H1 (cell line): ENCODE data around the gene MARK3. TPM values are rescaled to one million over a fixed set of nuclear protein-coding genes. Genes with fewer than 3 reads are reported as not detected.

Experiments
- CTCF ChIA-PET: fragments of 300-600 bp; sonication (Branson Sonifier 250); formaldehyde crosslinking; loops from one replicate; lab custom pipeline; 2021; ENCODE audit not compliant: partially characterized antibody; lab: Charles Lee
- POLR2A ChIA-PET: fragments of 300-600 bp; sonication (Branson Sonifier 250); formaldehyde crosslinking; loops from one replicate; lab custom pipeline; 2021; ENCODE audit warnings: inconsistent platforms; ENCODE audit not compliant: partially characterized antibody; lab: Charles Lee
- DNase-seq, 2 experiments: peaks; one replicate each; pipeline versions ENCODE4 v3.0.0 to v3.0.0-alpha.2; 2010 to 2022; ENCODE audit warnings: low spot score in 2 of 2, low read depth in 1 of 2, mixed read lengths in 1 of 2
- FAIRE-seq: peaks from 2 replicates; lab custom pipeline; 2011; peaks lifted over from hg19 to GRCh38; lab: Jason Lieb, UNC
- H2AFZ ChIP-seq: 2 replicates; pipeline ENCODE4 v1.8.1; 2012; ENCODE audit warnings: low read length, inconsistent platforms
- H2AK5ac ChIP-seq: 2 replicates; pipeline ENCODE4 v1.6.1; 2013; ENCODE audit warnings: low read depth, low read length
- H2BK120ac ChIP-seq: replicated peaks from 2 replicates; pipeline ENCODE3; 2013; ENCODE audit warnings: low read depth, low read length, inconsistent platforms
- H2BK12ac ChIP-seq: 2 replicates; pipeline ENCODE4 v1.6.1; 2013; ENCODE audit warnings: low read depth, low read length
- H2BK15ac ChIP-seq: 2 replicates; pipeline ENCODE4 v1.6.1; 2013; ENCODE audit warnings: low read length
- H2BK20ac ChIP-seq: 2 replicates; pipeline ENCODE4 v1.6.1; 2013; ENCODE audit warnings: low read length
- H2BK5ac ChIP-seq: 2 replicates; pipeline ENCODE4 v1.6.1; 2013; ENCODE audit warnings: low read depth, low read length
- H3K14ac ChIP-seq: 2 replicates; pipeline ENCODE4 v1.6.1; 2013; ENCODE audit warnings: inconsistent platforms; ENCODE audit not compliant: insufficient read length
- H3K18ac ChIP-seq: 2 replicates; pipeline ENCODE4 v1.6.1; 2013; ENCODE audit warnings: low read length; ENCODE audit errors: extremely low read depth
- H3K23ac ChIP-seq: 2 replicates; pipeline ENCODE4 v1.6.1; 2013; ENCODE audit warnings: inconsistent platforms; ENCODE audit not compliant: insufficient read length
- H3K23me2 ChIP-seq: 2 replicates; pipeline ENCODE4 v1.6.1; 2013; ENCODE audit warnings: low read depth, low read length
- H3K27ac ChIP-seq: 2 replicates; pipeline ENCODE4 v1.6.1; 2011; ENCODE audit warnings: low read depth, low read length, inconsistent platforms
- H3K27me3 ChIP-seq, 4 experiments: replicated peaks in 1 of 4; 1 replicate in 1 of 4; 2 replicates in 3 of 4; pipeline versions ENCODE4 v1.6.1 to v1.8.1; 2011 to 2013; ENCODE audit warnings: low read length in 3 of 4, mild to moderate bottlenecking in 3 of 4, inconsistent platforms in 2 of 4, mixed read lengths in 2 of 4, moderate library complexity in 1 of 4; ENCODE audit not compliant: control insufficient read depth in 3 of 4, insufficient read depth in 3 of 4; ENCODE audit errors: extremely low read depth in 1 of 4
- H3K36me3 ChIP-seq, 4 experiments: 2 replicates each; pipeline versions ENCODE4 v1.6.1 to v1.8.1; 2011 to 2013; ENCODE audit warnings: mild to moderate bottlenecking in 4 of 4, low read length in 3 of 4, moderate library complexity in 2 of 4, control low read depth in 1 of 4, inconsistent platforms in 1 of 4; ENCODE audit not compliant: insufficient read depth in 4 of 4, control insufficient read depth in 2 of 4
- H3K4ac ChIP-seq: replicated peaks from 2 replicates; pipeline ENCODE3; 2013; ENCODE audit warnings: low read length, low read depth, mixed read lengths, inconsistent platforms; ENCODE audit not compliant: insufficient read length
- H3K4me1 ChIP-seq, 4 experiments: replicated peaks in 1 of 4; 1 replicate in 1 of 4; 2 replicates in 3 of 4; pipeline versions ENCODE4 v1.6.1 to v1.8.1; 2011 to 2013; ENCODE audit warnings: low read length in 3 of 4, inconsistent platforms in 2 of 4, mixed read lengths in 1 of 4; ENCODE audit not compliant: insufficient read depth in 4 of 4, control insufficient read depth in 3 of 4
- H3K4me2 ChIP-seq, 2 experiments: 2 replicates each; pipeline versions ENCODE4 v1.6.1 to v1.8.1; 2011 to 2013; ENCODE audit warnings: low read depth in 2 of 2, low read length in 2 of 2, control low read depth in 1 of 2, inconsistent platforms in 1 of 2, mild to moderate bottlenecking in 1 of 2; ENCODE audit not compliant: insufficient read depth in 1 of 2
- H3K4me3 ChIP-seq, 4 experiments: fragments of 200-600, 300-600 bp in 1 of 4; sonication (generic), shearing (Covaris generic), sonication (Bioruptor Twin) in 1 of 4; 2 replicates each; pipeline versions ENCODE4 v1.5.1 to v1.8.1; 2011 to 2016; ENCODE audit warnings: low read length in 4 of 4, low read depth in 3 of 4, control low read depth in 2 of 4, inconsistent platforms in 2 of 4, mild to moderate bottlenecking in 2 of 4, mixed read lengths in 1 of 4, moderate library complexity in 1 of 4; ENCODE audit not compliant: insufficient read depth in 2 of 4; ENCODE audit errors: extremely low read depth in 1 of 4
- H3K56ac ChIP-seq: replicated peaks from 2 replicates; pipeline ENCODE3; 2013; ENCODE audit warnings: low read depth, mild to moderate bottlenecking, mixed read lengths, low read length, inconsistent platforms; ENCODE audit not compliant: insufficient read length
- H3K79me1 ChIP-seq: 2 replicates; pipeline ENCODE4 v1.6.1; 2013; ENCODE audit warnings: low read depth, low read length, control low read depth
- H3K79me2 ChIP-seq, 2 experiments: 2 replicates each; pipeline versions ENCODE4 v1.6.1 to v1.8.1; 2012 to 2013; ENCODE audit warnings: low read length in 2 of 2, mild to moderate bottlenecking in 2 of 2, inconsistent platforms in 1 of 2; ENCODE audit not compliant: insufficient read depth in 2 of 2, control insufficient read depth in 1 of 2
- H3K9ac ChIP-seq, 4 experiments: replicated peaks in 1 of 4; 1 replicate in 1 of 4; 2 replicates in 3 of 4; pipeline versions ENCODE4 v1.6.1 to v1.8.1; 2011 to 2013; ENCODE audit warnings: low read depth in 3 of 4, low read length in 3 of 4, control low read depth in 2 of 4, mild to moderate bottlenecking in 2 of 4, moderate library complexity in 2 of 4, inconsistent platforms in 1 of 4; ENCODE audit errors: extremely low read depth in 1 of 4
- H3K9me3 ChIP-seq, 2 experiments: 2 replicates each; pipeline versions ENCODE4 v1.6.1 to v1.8.1; 2012 to 2013; ENCODE audit warnings: mild to moderate bottlenecking in 2 of 2, moderate library complexity in 2 of 2, control low read depth in 1 of 2, inconsistent platforms in 1 of 2, low read depth in 1 of 2, low read length in 1 of 2, mixed read lengths in 1 of 2; ENCODE audit not compliant: insufficient read depth in 2 of 2
- H4K20me1 ChIP-seq, 2 experiments: replicated peaks in 1 of 2; 2 replicates each; pipeline versions ENCODE3 to v1.8.1; 2011 to 2013; ENCODE audit warnings: inconsistent platforms in 2 of 2, low read length in 2 of 2, mild to moderate bottlenecking in 1 of 2; ENCODE audit not compliant: insufficient read depth in 2 of 2, control insufficient read depth in 1 of 2
- H4K5ac ChIP-seq: 2 replicates; pipeline ENCODE4 v1.6.1; 2013; ENCODE audit warnings: low read length, low read depth, mixed read lengths, inconsistent platforms; ENCODE audit not compliant: insufficient read length
- H4K8ac ChIP-seq: 2 replicates; pipeline ENCODE4 v1.8.0; 2013; ENCODE audit warnings: mild to moderate bottlenecking, moderate library complexity, low read length, inconsistent platforms; ENCODE audit not compliant: insufficient read depth; ENCODE audit errors: extremely low read depth
- H4K91ac ChIP-seq: replicated peaks from 2 replicates; pipeline ENCODE3; 2013; ENCODE audit warnings: low read length, mixed read lengths, inconsistent platforms; ENCODE audit not compliant: insufficient read length
- ASH2L ChIP-seq: fragments of 200-600, 300-600 bp; sonication (generic); IDR thresholded peaks from one replicate; pipeline ENCODE4 v1.7.1; 2017; ENCODE audit warnings: low read length
- CBX8 ChIP-seq: fragments of 300-800, 300-1000 bp; sonication (generic); IDR thresholded peaks from 2 replicates; pipeline ENCODE4 v1.7.1; 2016; ENCODE audit warnings: low read depth, low read length, borderline replicate concordance
- E2F6 ChIP-seq: IDR thresholded peaks from 2 replicates; pipeline ENCODE4 v1.6.1; 2012; ENCODE audit warnings: inconsistent platforms
- NRF1 ChIP-seq: IDR thresholded peaks from 2 replicates; pipeline ENCODE4 v1.6.1; 2011; ENCODE audit warnings: mild to moderate bottlenecking, low read depth, low read length, improper control_type of control experiment
- RBBP5 ChIP-seq: IDR thresholded peaks from 2 replicates; pipeline ENCODE4 v1.7.1; 2012; ENCODE audit warnings: low read depth, mild to moderate bottlenecking, inconsistent platforms, low read length, moderate library complexity, borderline replicate concordance
- WGBS, 2 experiments: shearing (Covaris generic) in 1 of 2; methylation state at CpG; one replicate each; pipeline versions ENCODE4 v1.1.6 to v1.1.7; 2013 to 2015; ENCODE audit warnings: low lambda C conversion rate in 2 of 2, mixed read lengths in 2 of 2, inconsistent platforms in 1 of 2, low coverage in 1 of 2, missing lambda C conversion rate in 1 of 2; ENCODE audit not compliant: insufficient replicate concordance in 2 of 2, insufficient coverage in 1 of 2, insufficient read length in 1 of 2; ENCODE audit errors: extremely low coverage in 1 of 2, missing lambda C conversion rate in 1 of 2; 5-methylcytosine and 5-hydroxymethylcytosine counted together
- polyA plus RNA-seq, 7 experiments: library from polyadenylated mRNA; depleted of rRNA in 3 of 7; stranded (reverse) in 5 of 7; unstranded in 2 of 7; fragments of >200 nt in 5 of 7; fragments of 200-250 nt in 2 of 7; gene quantifications; 1 replicate in 5 of 7; 2 replicates in 1 of 7; 4 replicates in 1 of 7; pipeline versions ENCODE4 v1.2.1 to v1.2.3, GENCODE V29; 2011 to 2013; ENCODE audit warnings: missing spikeins in 2 of 7, mixed read lengths in 2 of 7
- total RNA-seq: library from RNA; stranded (reverse); fragmentation: NEBNext Ultra II Directional; extraction: Animal tissue kit (Norgen Biotek cat#: 25700); gene quantifications from 2 replicates; pipeline ENCODE4 v1.2.1, GENCODE V29; 2021
- TF ChIP-seq, protein P1 (sequence below): IDR thresholded peaks from 2 replicates; pipeline ENCODE4 v1.6.1; 2011; ENCODE audit warnings: low read length, improper control_type of control experiment

MARK3 gene
- total and polyA plus RNA-seq, 2 of the 8 experiments (the other 6 are each of a cell fraction or from before 2014, with no cell fraction given): 39.4 to 76.9 TPM

DNA sequence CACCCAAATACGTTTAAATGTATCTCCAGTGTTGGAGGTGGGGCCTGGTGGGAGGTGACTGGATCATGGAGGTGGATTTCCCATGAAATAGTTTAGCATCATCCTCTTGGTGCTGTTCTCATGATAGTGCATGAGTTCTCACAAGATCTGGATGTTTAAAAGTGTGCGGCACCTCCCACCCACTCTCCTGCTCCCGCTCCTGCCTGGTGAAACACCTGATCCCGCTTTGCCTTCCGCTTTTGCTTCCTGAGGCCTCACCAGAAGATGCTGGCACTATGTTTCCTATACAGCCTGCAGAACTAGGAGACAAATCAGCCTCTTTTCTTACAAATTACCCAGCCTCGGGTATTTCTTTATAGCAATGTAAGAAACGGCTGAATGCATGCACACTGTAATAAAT, 31.1 kb upstream of the MARK3 start:
- H2AFZ ChIP-seq: no peak overlapping the region
- CTCF ChIA-PET: interaction anchor here (0.6 to 1.5 kb wide), 8 partner anchors 12 to 43 kb away, joined by 3 to 6 read pairs (median 4); no protein-coding TSS in a partner anchor

More for the DNA sequence above, 31.1 kb upstream of the MARK3 start:
- 86% methylated on average over 7 of the region's 7 CpGs; no CpG with 5 or more reads in 1 of the 2 experiments for WGBS, 2 experiments
- Histone ChIP-seq H3K79me1 (no peaks in the 10 kb centered on the region), H3K4me2 (peak overlapping the region in 1 of 2 experiments; percentile 40; a peak in 1 of 4 replicates), H3K79me2 (no peaks in the 10 kb centered on the region), H3K23ac (no peak overlapping the region), H2AK5ac (0 out of 2 replicates have a peak overlapping the region, but pooled peaks have one; percentile 48), H3K36me3 (no peaks in the 10 kb centered on the region), H3K27me3 (no peaks in the 10 kb centered on the region), H2BK12ac (no peak overlapping the region), H2BK15ac (no peak overlapping the region), H3K4ac (no peak overlapping the region), H4K20me1 (peaks cover 0 to 2% of the 10 kb centered on the region in 2 experiments), H4K5ac (no peak overlapping the region), H3K18ac (no peak overlapping the region), H2BK120ac (no peak overlapping the region), H3K4me1 (peaks cover 3 to 13% (median 3%) of the 10 kb centered on the region in 4 experiments; a peak in 6 of 7 replicates), H3K14ac (no peak overlapping the region), H2BK5ac (no peak overlapping the region; the same call in 1 of the 2 replicates), H3K27ac (no peak overlapping the region), H3K4me3 (no peak overlapping the region), H4K8ac (no peak overlapping the region), H3K9me3 (no peaks in the 10 kb centered on the region), H3K23me2 (no peaks in the 10 kb centered on the region), H2BK20ac (no peak overlapping the region), H4K91ac (no peak overlapping the region), H3K56ac (no peak overlapping the region), H3K9ac (no peak overlapping the region)
- POLR2A ChIA-PET: interaction anchor here (0.7 to 8.7 kb wide), 6 partner anchors 12 to 162 kb away, joined by 3 to 132 read pairs (median 4); partner anchors contain the start of gene EIF5
- DNase-seq: no peak
- FAIRE-seq: no peak
- TF ChIP-seq E2F6: no peak
- no peak for TF ChIP-seq ASH2L
- no peak for TF ChIP-seq RBBP5
- TF ChIP-seq CBX8: no peak
- no peak for TF ChIP-seq NRF1
- TF ChIP-seq, protein P1, sequence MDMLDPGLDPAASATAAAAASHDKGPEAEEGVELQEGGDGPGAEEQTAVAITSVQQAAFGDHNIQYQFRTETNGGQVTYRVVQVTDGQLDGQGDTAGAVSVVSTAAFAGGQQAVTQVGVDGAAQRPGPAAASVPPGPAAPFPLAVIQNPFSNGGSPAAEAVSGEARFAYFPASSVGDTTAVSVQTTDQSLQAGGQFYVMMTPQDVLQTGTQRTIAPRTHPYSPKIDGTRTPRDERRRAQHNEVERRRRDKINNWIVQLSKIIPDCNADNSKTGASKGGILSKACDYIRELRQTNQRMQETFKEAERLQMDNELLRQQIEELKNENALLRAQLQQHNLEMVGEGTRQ: no peak
